Measurements from ENCODE around the gene FASTK. TPM values are rescaled to one million over a fixed set of nuclear protein-coding genes. Genes with fewer than 3 reads are reported as not detected.

Gene FASTK
- total and polyA plus RNA-seq, 12 donors = 65.0 to 246 (median 77.1) TPM

DNA sequence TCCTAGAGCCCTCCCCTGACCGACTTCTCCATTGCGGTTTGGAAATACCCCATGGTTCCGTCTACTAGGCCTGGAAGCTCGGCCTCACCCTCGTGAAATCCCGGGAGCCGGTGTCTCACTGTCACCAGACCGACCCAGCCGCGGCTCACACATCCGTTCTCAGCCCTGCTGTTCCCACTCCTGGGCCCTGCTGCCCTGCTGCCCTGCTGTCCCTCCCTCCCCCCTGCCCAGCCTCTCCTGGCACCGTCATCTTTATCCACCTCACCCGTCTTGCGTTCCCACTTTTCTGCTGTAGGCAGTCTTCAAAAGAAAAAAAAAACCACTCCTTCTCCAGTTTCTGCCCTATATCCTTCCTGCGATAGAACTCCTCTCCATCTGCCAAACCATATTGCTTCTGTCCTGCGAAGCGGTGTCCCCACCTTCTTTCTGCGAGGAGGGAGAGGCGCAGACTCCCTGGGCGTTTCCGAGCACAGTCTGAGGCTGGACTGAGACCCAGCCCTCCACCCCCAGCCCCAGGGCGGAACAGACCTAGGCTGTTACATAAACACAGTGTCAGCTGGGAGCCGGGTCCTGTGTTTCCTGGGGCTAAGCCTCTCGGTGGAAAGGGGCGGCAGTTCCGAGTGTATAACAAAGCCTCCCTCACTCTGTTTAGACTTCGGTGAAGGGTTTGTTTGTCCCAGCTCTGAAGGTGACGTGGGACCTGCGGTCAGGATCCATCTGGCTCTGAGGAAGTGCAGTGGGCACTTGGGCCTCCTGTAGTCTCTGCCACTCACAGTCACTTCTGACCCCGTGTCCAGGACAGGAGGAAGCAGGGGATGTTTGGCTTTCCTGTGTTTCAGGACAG is 8.5 kb upstream of the FASTK start:
- H3K4me3 ChIP-seq = peak overlapping the region in 9 of 10 donors; percentile 71 to 88 (median 78)
- H3K9me3 ChIP-seq = no peaks in the 10 kb centered on the region
- 42 to 53% methylated on average over 30 of the region's 30 CpGs for WGBS, 2 donors
- TF ChIP-seq CTCF (IDR thresholded peaks at IDR 0.05) = no peak
- H3K27me3 ChIP-seq = no peaks in the 10 kb centered on the region
- intact Hi-C loops (cut with DNase I) = no loop called here
- DNase-seq (peak; percentile 65 to 72), ATAC-seq (peak; percentile 36 to 78 (median 63))
- H3K36me3 ChIP-seq = peaks cover 0 to 14% (median 0%) of the 10 kb centered on the region in 9 donors
- H3K4me1 ChIP-seq = peaks cover 23 to 70% (median 55%) of the 10 kb centered on the region in 9 donors
- H3K27ac ChIP-seq = peak overlapping the region; percentile 81 to 94 (median 89)

DNA sequence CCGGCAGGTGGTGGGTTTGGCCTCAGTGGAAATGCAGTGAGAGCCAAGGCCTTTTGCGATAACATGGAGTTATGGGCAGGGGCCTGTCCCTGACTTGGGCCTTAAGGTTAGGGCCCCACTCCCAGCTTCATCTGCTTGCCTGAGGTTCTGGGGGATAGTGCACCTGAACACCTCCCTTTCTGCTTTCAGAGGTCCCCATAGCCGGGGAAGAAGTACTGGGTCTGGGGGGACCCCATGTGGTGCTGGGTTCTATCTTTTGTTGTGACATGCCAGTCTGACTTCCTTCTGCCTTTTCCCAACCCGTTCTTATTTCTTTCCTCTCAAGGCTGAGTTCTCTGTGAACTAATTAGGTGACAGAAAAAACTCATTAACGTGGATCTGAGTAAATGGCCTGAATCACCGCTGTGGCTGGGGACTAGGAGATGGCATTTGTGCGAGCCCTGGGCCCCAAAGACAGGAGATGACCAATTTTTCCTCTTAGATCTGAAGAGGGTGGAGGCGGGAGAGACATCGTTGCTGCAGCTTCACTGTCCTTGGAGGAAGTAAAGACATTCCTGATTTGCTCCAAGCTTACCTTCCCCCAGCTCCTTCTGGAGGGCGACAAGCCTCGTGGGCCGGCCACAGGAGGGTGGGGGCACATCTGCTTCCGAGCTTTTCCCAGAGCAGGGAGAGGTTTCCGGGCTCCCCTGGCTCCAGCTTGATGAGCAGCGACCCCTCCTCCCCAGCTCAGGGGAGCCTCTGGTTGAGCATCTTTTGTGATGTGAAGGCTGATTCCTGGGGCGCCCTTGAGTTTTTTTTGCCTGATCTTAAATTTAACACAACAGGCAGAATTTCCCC is 7.6 kb upstream of the FASTK start:
- Histone ChIP-seq H3K27me3 (no peaks in the 10 kb centered on the region), H3K4me3 (peak overlapping the region; percentile 69 to 88 (median 78)), H3K9me3 (no peaks in the 10 kb centered on the region), H3K36me3 (peaks cover 0 to 10% (median 0%) of the 10 kb centered on the region in 9 donors), H3K4me1 (peaks cover 26 to 72% (median 62%) of the 10 kb centered on the region in 9 donors), H3K27ac (peak overlapping the region; percentile 81 to 94 (median 89))
- TF ChIP-seq CTCF (IDR thresholded peaks at IDR 0.05) = no peak
- ATAC-seq (peak in 4 of 8 donors; percentile 4 to 28 (median 17)), DNase-seq (no peak)
- intact Hi-C loops (cut with DNase I) = no loop called here
- WGBS, 2 donors = 43 to 51% methylated on average over 16 of the region's 16 CpGs

GRCh38 chr7:151087245-151088018 is 6.8 kb upstream of the FASTK start:
- 1 to 2% methylated on average over 70 of the region's 70 CpGs for WGBS, 2 donors
- intact Hi-C loops (cut with DNase I) = loop anchor here in 2 of 10 donors (2.0 kb wide), 3 partner anchors 23 to 59 kb away; partner anchors contain the start of genes ABCB8 (in 1 of the 2) and SLC4A2 (in 1 of the 2)
- DNase-seq = peak; percentile 54 to 73
- H3K27me3 ChIP-seq = no peaks in the 10 kb centered on the region
- H3K4me3 ChIP-seq = peak overlapping the region; percentile 69 to 88 (median 78)
- no peaks in the 10 kb centered on the region for H3K9me3 ChIP-seq
- H3K36me3 ChIP-seq = peaks cover 0 to 5% (median 0%) of the 10 kb centered on the region in 9 donors
- peak in 8 of 9 donors; percentile 10 to 64 (median 42) for TF ChIP-seq CTCF (IDR thresholded peaks at IDR 0.05)
- peaks cover 29 to 72% (median 66%) of the 10 kb centered on the region in 9 donors for H3K4me1 ChIP-seq
- H3K27ac ChIP-seq = peak overlapping the region; percentile 81 to 94 (median 89)
- ATAC-seq = peak; percentile 36 to 70 (median 46)
